OCI-LY1 (cell line): ENCODE results near the gene MMAB.

ENCODE experiments used
- H2AFZ ChIP-seq: fragments of 200-600 bp; sonication (generic), shearing (Covaris generic); 2 replicates; pipeline ENCODE4 v1.6.0; 2014; ENCODE audit warnings: antibody characterized with exemption, mild to moderate bottlenecking, low read length
- H3F3A ChIP-seq: fragments of 200-600 bp; sonication (generic), shearing (Covaris generic); 2 replicates; pipeline ENCODE4 v1.6.0; 2014; ENCODE audit warnings: mild to moderate bottlenecking, antibody characterized with exemption, low read length, moderate library complexity; ENCODE audit not compliant: insufficient read depth
- H3K27ac ChIP-seq: fragments of 200-600 bp; sonication (generic); 2 replicates; pipeline ENCODE4 v1.5.1; 2014; ENCODE audit warnings: low read length, mixed run types, mild to moderate bottlenecking, low read depth; ENCODE audit not compliant: poor library complexity, severe bottlenecking
- H3K27me3 ChIP-seq: fragments of 200-600 bp; sonication (generic); 2 replicates; pipeline ENCODE4 v1.6.0; 2014; ENCODE audit warnings: antibody characterized with exemption, mild to moderate bottlenecking, low read length, moderate library complexity; ENCODE audit not compliant: insufficient read depth
- H3K36me3 ChIP-seq: fragments of 200-600 bp; sonication (generic); 2 replicates; pipeline ENCODE4 v1.6.1; 2014; ENCODE audit warnings: mild to moderate bottlenecking, antibody characterized with exemption, low read length, moderate library complexity, mixed read lengths; ENCODE audit not compliant: insufficient read depth
- H3K4me1 ChIP-seq: fragments of 200-600 bp; sonication (generic); 2 replicates; pipeline ENCODE4 v1.5.1; 2014; ENCODE audit warnings: mild to moderate bottlenecking, low read length, moderate library complexity; ENCODE audit not compliant: insufficient read depth, severe bottlenecking
- H3K4me2 ChIP-seq: fragments of 200-600 bp; sonication (generic), shearing (Covaris generic); 2 replicates; pipeline ENCODE4 v1.6.1; 2014; ENCODE audit warnings: low read length
- H3K4me3 ChIP-seq: fragments of 200-600 bp; sonication (generic); 2 replicates; pipeline ENCODE4 v1.5.1; 2014; ENCODE audit warnings: low read length, low read depth, mild to moderate bottlenecking, mixed read lengths; ENCODE audit not compliant: poor library complexity, severe bottlenecking
- H3K79me2 ChIP-seq: fragments of 200-600 bp; shearing (Covaris generic); 2 replicates; pipeline ENCODE4 v1.6.1; 2016; ENCODE audit warnings: mixed run types, low read length, mixed read lengths; ENCODE audit not compliant: insufficient read depth
- H3K9ac ChIP-seq: fragments of 200-600 bp; sonication (generic), shearing (Covaris generic); 2 replicates; pipeline ENCODE4 v1.6.1; 2014; ENCODE audit warnings: mild to moderate bottlenecking, low read length, mixed read lengths
- H3K9me2 ChIP-seq: fragments of 200-600 bp; sonication (generic), shearing (Covaris generic); 2 replicates; pipeline ENCODE4 v1.6.1; 2014; ENCODE audit warnings: low read depth, mild to moderate bottlenecking, low read length, mixed read lengths
- H3K9me3 ChIP-seq: fragments of 200-600 bp; shearing (Covaris generic); 2 replicates; pipeline ENCODE4 v1.6.1; 2014; ENCODE audit warnings: low read length, mixed read lengths
- H4K20me1 ChIP-seq: fragments of 200-600 bp; sonication (generic), shearing (Covaris generic); 2 replicates; pipeline ENCODE4 v1.6.0; 2016; ENCODE audit warnings: mild to moderate bottlenecking, low read length; ENCODE audit not compliant: insufficient read depth
- EZH2 ChIP-seq: fragments of 200-600 bp; sonication (generic), shearing (Covaris generic); IDR thresholded peaks from 2 replicates; pipeline ENCODE4 v1.8.0; 2017; ENCODE audit warnings: borderline replicate concordance, mixed run types, mild to moderate bottlenecking, antibody characterized with exemption, low read length, moderate library complexity, mixed read lengths
- TF ChIP-seq, protein P1 (sequence below): fragments of 200-600 bp; sonication (generic), shearing (Covaris generic); IDR thresholded peaks from 2 replicates; pipeline ENCODE4 v1.5.1; 2017; ENCODE audit warnings: mild to moderate bottlenecking, antibody characterized with exemption, low read length, moderate library complexity, mixed read lengths

MMAB gene

DNA sequence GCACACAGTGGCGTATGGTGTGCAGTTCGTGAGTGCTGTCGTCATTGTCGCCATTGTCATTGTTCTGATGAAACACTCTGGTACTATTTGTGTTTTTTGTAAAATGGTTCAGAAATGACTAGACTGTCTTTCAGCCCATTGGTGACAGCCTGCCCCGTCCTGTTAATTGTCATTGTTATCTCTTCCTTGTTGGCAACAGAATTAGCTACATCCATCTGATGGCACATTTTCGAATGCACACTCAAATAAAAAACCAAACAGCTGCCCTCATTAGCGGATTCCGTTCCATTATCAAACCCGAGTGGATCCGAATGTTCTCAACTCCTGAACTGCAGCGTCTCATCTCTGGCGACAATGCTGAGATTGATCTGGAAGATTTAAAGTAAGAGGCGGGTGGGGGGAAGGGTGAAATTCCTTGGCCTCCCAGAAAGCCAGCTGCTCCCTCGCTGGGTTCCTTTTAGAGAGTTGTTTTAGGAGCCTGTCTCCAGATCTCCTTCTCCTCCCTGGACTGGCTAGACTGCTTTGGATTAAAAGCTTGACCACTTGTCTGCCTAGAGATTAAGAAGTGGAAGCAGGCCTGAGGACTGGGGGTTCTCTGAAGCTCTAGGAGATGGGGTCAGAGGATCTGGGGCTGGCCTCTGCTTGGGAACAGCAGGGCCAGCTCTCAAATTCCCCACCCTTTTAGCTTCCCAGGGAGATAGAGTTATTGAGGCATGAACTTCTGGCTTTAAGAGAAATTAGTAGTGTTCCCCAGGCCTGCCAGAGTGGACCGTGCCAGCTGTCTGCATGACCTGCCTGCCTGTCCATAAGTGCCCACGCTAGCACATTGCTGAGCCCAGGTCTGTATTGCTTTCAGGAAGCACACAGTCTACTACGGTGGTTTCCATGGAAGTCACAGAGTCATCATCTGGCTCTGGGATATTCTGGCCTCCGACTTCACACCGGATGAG lies 43.3 kb downstream of the MMAB start:
- Histone ChIP-seq H3K4me3 (no peak overlapping the region), H3K79me2 (no peaks in the 10 kb centered on the region), H2AFZ (no peak overlapping the region), H3K36me3 (no peaks in the 10 kb centered on the region), H3K4me2 (no peak overlapping the region), H3K27me3 (no peaks in the 10 kb centered on the region), H3K9ac (no peak overlapping the region), H3F3A (no peaks in the 10 kb centered on the region), H3K27ac (no peak overlapping the region), H3K9me3 (no peaks in the 10 kb centered on the region), H3K4me1 (no peaks in the 10 kb centered on the region), H3K9me2 (no peaks in the 10 kb centered on the region), H4K20me1 (no peaks in the 10 kb centered on the region)
- TF ChIP-seq EZH2 = no peak
- TF ChIP-seq, protein P1, sequence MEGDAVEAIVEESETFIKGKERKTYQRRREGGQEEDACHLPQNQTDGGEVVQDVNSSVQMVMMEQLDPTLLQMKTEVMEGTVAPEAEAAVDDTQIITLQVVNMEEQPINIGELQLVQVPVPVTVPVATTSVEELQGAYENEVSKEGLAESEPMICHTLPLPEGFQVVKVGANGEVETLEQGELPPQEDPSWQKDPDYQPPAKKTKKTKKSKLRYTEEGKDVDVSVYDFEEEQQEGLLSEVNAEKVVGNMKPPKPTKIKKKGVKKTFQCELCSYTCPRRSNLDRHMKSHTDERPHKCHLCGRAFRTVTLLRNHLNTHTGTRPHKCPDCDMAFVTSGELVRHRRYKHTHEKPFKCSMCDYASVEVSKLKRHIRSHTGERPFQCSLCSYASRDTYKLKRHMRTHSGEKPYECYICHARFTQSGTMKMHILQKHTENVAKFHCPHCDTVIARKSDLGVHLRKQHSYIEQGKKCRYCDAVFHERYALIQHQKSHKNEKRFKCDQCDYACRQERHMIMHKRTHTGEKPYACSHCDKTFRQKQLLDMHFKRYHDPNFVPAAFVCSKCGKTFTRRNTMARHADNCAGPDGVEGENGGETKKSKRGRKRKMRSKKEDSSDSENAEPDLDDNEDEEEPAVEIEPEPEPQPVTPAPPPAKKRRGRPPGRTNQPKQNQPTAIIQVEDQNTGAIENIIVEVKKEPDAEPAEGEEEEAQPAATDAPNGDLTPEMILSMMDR = no peak

DNA sequence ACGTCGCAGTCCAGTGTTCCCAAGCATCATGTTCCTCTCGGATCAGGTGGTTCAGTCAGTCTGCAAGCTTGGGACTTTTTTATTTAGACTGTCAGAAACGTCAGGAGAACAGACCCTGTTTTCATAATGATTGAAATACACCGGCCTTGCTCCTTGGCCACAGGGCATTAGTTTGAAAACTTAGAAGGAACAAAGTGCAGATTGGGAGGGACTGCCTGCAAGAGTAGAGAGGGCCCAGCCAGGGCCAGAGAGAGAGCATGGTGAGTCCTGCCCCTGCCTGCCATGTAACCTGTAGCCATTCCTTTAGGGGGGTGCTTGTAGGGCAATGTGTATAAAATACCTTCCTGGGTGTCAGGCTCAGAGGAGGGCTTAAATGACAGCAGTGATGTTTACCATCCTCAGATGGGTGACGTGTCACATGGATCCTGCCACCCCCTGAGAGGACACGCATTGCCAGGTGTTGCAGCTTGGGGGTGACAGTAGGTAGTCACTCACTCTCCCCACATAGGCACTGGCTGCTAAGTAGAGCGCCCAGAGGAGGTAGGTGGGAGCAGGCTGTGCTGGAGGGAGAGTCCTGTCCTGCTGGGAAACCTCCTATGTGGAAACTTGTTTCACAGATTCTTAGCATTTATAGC lies 45.7 kb downstream of the MMAB start:
- Histone ChIP-seq H3K4me1 (no peaks in the 10 kb centered on the region), H3K27ac (no peak overlapping the region), H3K4me3 (no peak overlapping the region), H3K9me3 (no peaks in the 10 kb centered on the region), H3K27me3 (no peaks in the 10 kb centered on the region), H2AFZ (no peak overlapping the region), H3K36me3 (no peaks in the 10 kb centered on the region), H3K4me2 (no peak overlapping the region), H3K9ac (no peak overlapping the region), H3K79me2 (no peaks in the 10 kb centered on the region), H3K9me2 (no peaks in the 10 kb centered on the region), H4K20me1 (no peaks in the 10 kb centered on the region), H3F3A (no peaks in the 10 kb centered on the region)
- TF ChIP-seq, protein P1 = no peak
- no peak for TF ChIP-seq EZH2

DNA sequence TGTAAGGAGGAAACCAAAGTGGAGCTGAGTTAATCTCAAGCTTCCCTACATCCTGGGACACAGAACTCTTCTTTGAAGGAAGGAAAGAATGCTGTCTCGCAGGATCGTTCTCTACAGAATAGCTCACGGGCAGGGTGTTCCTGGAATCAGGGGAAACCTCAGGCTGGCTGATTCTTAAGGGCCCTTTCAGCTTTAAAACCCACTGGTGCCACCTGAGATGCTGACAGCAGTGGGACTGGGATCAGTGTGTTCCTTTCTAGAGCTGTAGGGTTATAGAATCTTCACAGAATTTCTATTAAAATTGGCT lies 48.1 kb downstream of the MMAB start:
- Histone ChIP-seq H3K9ac (no peak overlapping the region), H3K4me3 (no peak overlapping the region), H3K27ac (no peak overlapping the region), H3K9me3 (no peaks in the 10 kb centered on the region), H3K9me2 (no peaks in the 10 kb centered on the region), H3K79me2 (no peaks in the 10 kb centered on the region), H2AFZ (no peak overlapping the region), H3F3A (no peaks in the 10 kb centered on the region), H3K4me1 (no peaks in the 10 kb centered on the region), H3K4me2 (no peak overlapping the region), H3K36me3 (0 out of 2 replicates have a peak, but pooled peaks cover 8% of the 10 kb centered on the region), H3K27me3 (no peaks in the 10 kb centered on the region), H4K20me1 (no peaks in the 10 kb centered on the region)
- no peak for TF ChIP-seq EZH2
- TF ChIP-seq, protein P1 = no peak
